Upper lobe of left lung (tissue), 6 donors: ENCODE results near the gene APBA1. TPM values are rescaled to one million over a fixed set of nuclear protein-coding genes. Genes with fewer than 3 reads are reported as not detected.

ENCODE experiments used
- ATAC-seq, 2 donors: fragments of 200-7000 bp; cut with Tn5 transposase; one replicate each; pipeline ENCODE4 v1.9.1; 2022; ENCODE audit warnings: mild to moderate bottlenecking in 2 of 2, moderate library complexity in 2 of 2; ENCODE audit not compliant: low FRiP score in 2 of 2
- DNase-seq, 2 donors: peaks; one replicate each; pipeline ENCODE4 v3.0.0-alpha.2; 2019 to 2020
- H3K27ac ChIP-seq, 4 donors: fragments of 200-600 bp; sonication (generic); one replicate each; pipeline ENCODE4 v1.5.1; 2016 to 2019
- H3K27me3 ChIP-seq, 4 donors: fragments of 200-600 bp; sonication (generic); one replicate each; pipeline ENCODE4 v1.5.1; 2017 to 2019
- H3K36me3 ChIP-seq, 4 donors: fragments of 200-600 bp; sonication (generic); one replicate each; pipeline ENCODE4 v1.5.1; 2016 to 2019
- H3K4me1 ChIP-seq, 4 donors: fragments of 200-600 bp; sonication (generic); one replicate each; pipeline ENCODE4 v1.5.1; 2018 to 2019
- H3K4me3 ChIP-seq, 4 donors: fragments of 200-600 bp; sonication (generic); one replicate each; pipeline ENCODE4 v1.5.1; 2017 to 2019; ENCODE audit warnings: mild to moderate bottlenecking in 2 of 4, moderate library complexity in 1 of 4
- H3K9me3 ChIP-seq, 4 donors: fragments of 200-600 bp; sonication (generic); one replicate each; pipeline ENCODE4 v1.5.1; 2018 to 2019
- EP300 ChIP-seq, 4 donors: sonication (generic); formaldehyde crosslinking; IDR thresholded peaks; one replicate each; pipeline ENCODE4 v1.5.1; 2017; ENCODE audit warnings: antibody characterized with exemption in 4 of 4, control low read depth in 2 of 4
- POLR2A ChIP-seq, 4 donors: fragments of 450-650 bp; IDR thresholded peaks; one replicate each; pipeline ENCODE4 v1.5.1; 2016 to 2017; ENCODE audit warnings: antibody characterized with exemption in 4 of 4, mild to moderate bottlenecking in 2 of 4
- POLR2AphosphoS5 ChIP-seq, 2 donors: sonication (generic); formaldehyde crosslinking; IDR thresholded peaks; one replicate each; pipeline ENCODE4 v1.5.1; 2017; ENCODE audit warnings: antibody characterized with exemption in 2 of 2
- WGBS, 2 donors: methylation state at CpG; one replicate each; pipeline ENCODE4 v1.1.5; 2017 to 2018; 5-methylcytosine and 5-hydroxymethylcytosine counted together
- total RNA-seq, 6 donors: library from RNA; depleted of rRNA in 4 of 6; stranded (reverse); fragments of >200 nt in 4 of 6; gene quantifications; one replicate each; pipeline versions ENCODE4 v1.1.0 to v1.2.1, GENCODE V29; 2016 to 2021
- TF ChIP-seq, protein P1 (sequence below), 6 experiments: fragments of 450-650 bp in 4 of 6; fragments of 200-600 bp in 2 of 6; sonication (generic) in 2 of 6; IDR thresholded peaks; one replicate each; pipeline ENCODE4 v1.5.1; 2016 to 2019; ENCODE audit warnings: antibody characterized with exemption in 6 of 6
- donor health status: DM: no; HTN: no; CAD: no; lungs with moderate emphysema.
- donor health status: DM: no; HTN: yes; CAD: no; lungs with severe emphysema.

APBA1 gene
- total RNA-seq, 6 donors from 2014 or later: 2.1 to 5.4 (median 4.0) TPM

DNA sequence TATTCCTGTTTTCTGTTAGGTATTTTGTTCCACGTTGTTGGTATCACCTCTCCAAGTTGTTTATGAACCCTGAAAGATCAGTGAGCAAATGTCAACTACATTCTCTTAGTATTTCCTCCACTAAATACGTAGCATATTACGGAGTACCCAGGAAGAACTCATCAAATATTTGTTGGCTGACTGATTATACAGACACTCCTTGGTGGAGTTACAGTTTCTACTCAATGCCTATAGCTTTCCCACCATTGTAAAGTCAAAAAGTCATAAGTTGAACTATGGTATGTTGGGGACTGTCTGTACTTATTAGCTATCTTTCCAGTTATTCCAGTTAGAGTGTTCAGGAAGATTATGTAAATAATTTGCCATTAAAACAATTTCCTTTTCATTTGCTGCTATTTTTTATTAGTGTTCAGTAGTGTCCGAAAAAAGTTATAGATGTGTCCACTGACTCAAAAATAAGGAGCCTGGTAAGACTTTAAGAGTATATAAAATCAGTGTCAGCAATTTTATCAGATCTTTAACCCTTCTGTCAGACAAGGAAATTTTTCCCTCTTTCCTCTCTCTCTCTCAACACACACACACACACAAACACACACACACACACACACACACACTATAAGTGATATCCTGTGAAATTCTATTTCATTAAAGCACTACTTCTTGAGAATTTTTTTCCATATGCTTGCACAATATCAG, 6.8 kb upstream of the APBA1 start:
- no peak overlapping the region for H3K4me3 ChIP-seq
- no peaks in the 10 kb centered on the region for H3K27me3 ChIP-seq
- DNase-seq (no peak), ATAC-seq (no peak)
- no peaks in the 10 kb centered on the region for H3K36me3 ChIP-seq
- TF ChIP-seq EP300 (IDR thresholded peaks at IDR 0.05) (no peak), POLR2A (IDR thresholded peaks at IDR 0.05) (no peak), POLR2AphosphoS5 (IDR thresholded peaks at IDR 0.05) (no peak)
- TF ChIP-seq, protein P1, sequence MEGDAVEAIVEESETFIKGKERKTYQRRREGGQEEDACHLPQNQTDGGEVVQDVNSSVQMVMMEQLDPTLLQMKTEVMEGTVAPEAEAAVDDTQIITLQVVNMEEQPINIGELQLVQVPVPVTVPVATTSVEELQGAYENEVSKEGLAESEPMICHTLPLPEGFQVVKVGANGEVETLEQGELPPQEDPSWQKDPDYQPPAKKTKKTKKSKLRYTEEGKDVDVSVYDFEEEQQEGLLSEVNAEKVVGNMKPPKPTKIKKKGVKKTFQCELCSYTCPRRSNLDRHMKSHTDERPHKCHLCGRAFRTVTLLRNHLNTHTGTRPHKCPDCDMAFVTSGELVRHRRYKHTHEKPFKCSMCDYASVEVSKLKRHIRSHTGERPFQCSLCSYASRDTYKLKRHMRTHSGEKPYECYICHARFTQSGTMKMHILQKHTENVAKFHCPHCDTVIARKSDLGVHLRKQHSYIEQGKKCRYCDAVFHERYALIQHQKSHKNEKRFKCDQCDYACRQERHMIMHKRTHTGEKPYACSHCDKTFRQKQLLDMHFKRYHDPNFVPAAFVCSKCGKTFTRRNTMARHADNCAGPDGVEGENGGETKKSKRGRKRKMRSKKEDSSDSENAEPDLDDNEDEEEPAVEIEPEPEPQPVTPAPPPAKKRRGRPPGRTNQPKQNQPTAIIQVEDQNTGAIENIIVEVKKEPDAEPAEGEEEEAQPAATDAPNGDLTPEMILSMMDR (IDR thresholded peaks at IDR 0.05): no peak
- H3K4me1 ChIP-seq: peaks cover 0 to 16% (median 2%) of the 10 kb centered on the region in 4 donors
- WGBS, 2 donors: 67% methylated on average over 4 of the region's 4 CpGs
- no peak overlapping the region for H3K27ac ChIP-seq
- H3K9me3 ChIP-seq: no peaks in the 10 kb centered on the region

- Histone ChIP-seq H3K36me3 (no peaks in the 10 kb centered on the region), H3K4me1 (peaks cover 4 to 21% (median 8%) of the 10 kb centered on the region in 4 donors), H3K27me3 (no peaks in the 10 kb centered on the region), H3K9me3 (no peaks in the 10 kb centered on the region), H3K27ac (no peak overlapping the region), H3K4me3 (no peak overlapping the region)
- no peak for DNase-seq
- no peak for ATAC-seq
- WGBS, 2 donors: 83 to 93% methylated on average over 5 of the region's 5 CpGs
- no peak for TF ChIP-seq POLR2A (IDR thresholded peaks at IDR 0.05)
- no peak for TF ChIP-seq POLR2AphosphoS5 (IDR thresholded peaks at IDR 0.05)
- no peak for TF ChIP-seq EP300 (IDR thresholded peaks at IDR 0.05)
- TF ChIP-seq, protein P1 (IDR thresholded peaks at IDR 0.05): no peak
Observed at GRCh38 chr9:69677931-69678330, 5.8 kb upstream of the APBA1 start.

DNA sequence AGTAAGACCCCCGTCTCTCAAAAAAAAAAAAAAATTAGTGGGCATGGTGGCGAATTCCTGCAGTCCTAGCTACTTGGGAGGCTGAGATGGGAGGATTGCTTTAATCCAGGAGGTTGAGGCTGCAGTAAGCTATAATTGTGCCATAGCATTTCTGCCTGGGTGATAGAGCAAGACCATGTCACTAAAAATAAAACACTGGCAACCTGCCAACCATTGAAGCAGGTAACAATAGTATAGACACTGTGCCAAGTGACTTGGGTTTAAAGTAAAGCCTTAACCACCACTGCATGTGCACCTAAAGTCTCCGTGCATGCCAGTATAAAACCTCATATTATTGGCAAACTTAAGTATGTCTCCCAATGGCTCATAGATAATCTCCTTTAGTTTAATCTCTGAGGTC, 3.4 kb upstream of the APBA1 start:
- H3K4me1 ChIP-seq: peaks cover 4 to 35% (median 16%) of the 10 kb centered on the region in 4 donors
- H3K27ac ChIP-seq: peak overlapping the region in 2 of 4 donors; percentile 15 to 18
- H3K36me3 ChIP-seq: no peaks in the 10 kb centered on the region
- DNase-seq: no peak
- WGBS, 2 donors: 82 to 84% methylated on average over 3 of the region's 3 CpGs
- no peak overlapping the region for H3K4me3 ChIP-seq
- no peak for ATAC-seq
- TF ChIP-seq EP300 (IDR thresholded peaks at IDR 0.05): no peak
- TF ChIP-seq, protein P1 (IDR thresholded peaks at IDR 0.05): no peak
- TF ChIP-seq POLR2A (IDR thresholded peaks at IDR 0.05): no peak
- no peak for TF ChIP-seq POLR2AphosphoS5 (IDR thresholded peaks at IDR 0.05)
- no peaks in the 10 kb centered on the region for H3K27me3 ChIP-seq
- no peaks in the 10 kb centered on the region for H3K9me3 ChIP-seq

- Histone ChIP-seq H3K4me1 (peaks cover 4 to 35% (median 16%) of the 10 kb centered on the region in 4 donors), H3K27ac (peak overlapping the region in 2 of 4 donors; percentile 18 to 19), H3K9me3 (no peaks in the 10 kb centered on the region), H3K36me3 (no peaks in the 10 kb centered on the region), H3K4me3 (no peak overlapping the region), H3K27me3 (no peaks in the 10 kb centered on the region)
- ATAC-seq: no peak
- 36 to 41% methylated on average over 3 of the region's 3 CpGs for WGBS, 2 donors
- no peak for DNase-seq
- TF ChIP-seq EP300 (IDR thresholded peaks at IDR 0.05): no peak
- no peak for TF ChIP-seq POLR2A (IDR thresholded peaks at IDR 0.05)
- no peak for TF ChIP-seq POLR2AphosphoS5 (IDR thresholded peaks at IDR 0.05)
- TF ChIP-seq, protein P1 (IDR thresholded peaks at IDR 0.05): no peak
Observed at GRCh38 chr9:69674716-69675438, 2.7 kb upstream of the APBA1 start.
